Naive thymus-derived CD8-positive, alpha-beta T cell (primary cell): ENCODE data around the gene SLC35F3. TPM values are rescaled to one million over a fixed set of nuclear protein-coding genes. Genes with fewer than 3 reads are reported as not detected.
A peak's percentile ranks its signal among the peaks of the same experiment; 100 is the strongest.
"Not testable (repeated sequence)": the region's sequence is repeated elsewhere in the genome, so short reads cannot be mapped to it uniquely, and the experiment has no call there.

Source experiments
- ATAC-seq, 2 donors: fragments of 150-1000 bp; cut with Tn5 transposase in 1 of 2; sonication (Bioruptor Pico), chemical (Tn5 transposase) in 1 of 2; 1 replicate in 1 of 2; 2 replicates in 1 of 2; pipeline ENCODE4 v1.10.0; 2021; ENCODE audit warnings: mild to moderate bottlenecking in 2 of 2, moderate library complexity in 2 of 2
- POLR2A ChIA-PET: fragments of 350-600 bp; sonication (Branson Sonifier 250); formaldehyde crosslinking; loops from one replicate; lab custom pipeline; 2021; ENCODE audit warnings: antibody characterized with exemption; lab: Charles Lee
- DNase-seq, 10 donors: peaks; one replicate each; pipeline versions ENCODE4 v3.0.0 to v3.0.0-alpha.2; 2020 to 2022
- H3K27ac Mint-ChIP-seq, 10 donors: one replicate each; pipeline ENCODE4 v1.8.0; 2020 to 2022; ENCODE audit warnings: mild to moderate bottlenecking in 10 of 10, mixed read lengths in 10 of 10, moderate library complexity in 4 of 10, inconsistent platforms in 1 of 10
- H3K27me3 Mint-ChIP-seq, 5 donors: one replicate each; pipeline ENCODE4 v1.8.0; 2021 to 2022; ENCODE audit warnings: mixed read lengths in 5 of 5
- H3K36me3 Mint-ChIP-seq, 3 donors: one replicate each; pipeline ENCODE4 v1.8.0; 2020 to 2022; ENCODE audit warnings: mixed read lengths in 3 of 3, mild to moderate bottlenecking in 2 of 3, inconsistent platforms in 1 of 3
- H3K4me1 Mint-ChIP-seq, 4 donors: one replicate each; pipeline ENCODE4 v1.8.0; 2021 to 2022; ENCODE audit warnings: mixed read lengths in 4 of 4
- H3K4me3 Mint-ChIP-seq, 10 donors: one replicate each; pipeline ENCODE4 v1.8.0; 2020 to 2022; ENCODE audit warnings: mild to moderate bottlenecking in 10 of 10, mixed read lengths in 10 of 10, moderate library complexity in 6 of 10, inconsistent platforms in 1 of 10
- H3K9me3 Mint-ChIP-seq, 9 donors: one replicate each; pipeline ENCODE4 v1.8.0; 2020 to 2022; ENCODE audit warnings: mixed read lengths in 9 of 9, mild to moderate bottlenecking in 3 of 9, inconsistent platforms in 1 of 9, moderate library complexity in 1 of 9
- polyA plus RNA-seq, 3 donors: library from polyadenylated mRNA; unstranded; fragments of 300-500 nt; fragmentation: Illumina TruSeq; gene quantifications; one replicate each; pipeline ENCODE4 v1.2.3, GENCODE V29; 2021
- total RNA-seq, 8 experiments: library from RNA in 2 of 8; stranded (reverse) in 2 of 8; gene quantifications; one replicate each; pipeline ENCODE4 v1.2.3 and lab custom pipeline; 2021 to 2026

The SLC35F3 gene
- total and polyA plus RNA-seq, 5 experiments from 2014 or later: 0.06 to 0.63 (median 0.33) TPM; not detected in 1

DNA sequence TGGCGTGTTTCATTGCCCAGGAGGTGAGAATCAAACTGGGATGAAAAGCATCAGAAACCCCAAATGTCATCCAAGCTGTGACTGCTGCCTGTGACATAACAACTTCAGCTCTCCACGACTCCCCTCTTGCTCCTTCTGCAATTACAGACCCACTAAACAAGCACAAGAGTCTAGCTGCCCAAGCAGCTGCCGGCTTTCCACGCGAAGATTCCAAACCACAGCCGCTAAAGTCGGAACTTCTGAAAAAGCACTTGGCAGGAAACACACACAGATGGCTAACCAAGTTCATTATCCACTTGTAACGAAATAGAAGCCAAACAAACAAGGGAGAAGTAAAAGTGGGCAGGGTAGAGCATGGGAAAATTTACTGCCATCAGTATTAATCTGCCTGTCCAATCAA lies 198.1 kb downstream of the SLC35F3 start:
- no peak for ATAC-seq
- H3K36me3 Mint-ChIP-seq: no peaks in the 10 kb centered on the region
- no peaks in the 10 kb centered on the region for H3K9me3 Mint-ChIP-seq
- peaks cover 14 to 25% (median 22%) of the 10 kb centered on the region in 5 donors for H3K27me3 Mint-ChIP-seq
- H3K4me1 Mint-ChIP-seq: no peaks in the 10 kb centered on the region
- no peak for DNase-seq
- no peak overlapping the region for H3K27ac Mint-ChIP-seq
- no peak overlapping the region for H3K4me3 Mint-ChIP-seq
- POLR2A ChIA-PET: no interaction called here

- H3K4me3 Mint-ChIP-seq: no peak overlapping the region
- POLR2A ChIA-PET: no interaction called here
- H3K9me3 Mint-ChIP-seq: no peaks in the 10 kb centered on the region
- DNase-seq: no peak
- no peaks in the 10 kb centered on the region for H3K36me3 Mint-ChIP-seq
- no peaks in the 10 kb centered on the region for H3K4me1 Mint-ChIP-seq
- peaks cover 14 to 25% (median 22%) of the 10 kb centered on the region in 5 donors for H3K27me3 Mint-ChIP-seq
- no peak for ATAC-seq
- H3K27ac Mint-ChIP-seq: no peak overlapping the region
These were observed 198.7 kb downstream of the SLC35F3 start for GRCh38 chr1:234103198-234103597.

GRCh38 chr1:234106032-234106431 lies 201.6 kb downstream of the SLC35F3 start:
- Mint-ChIP-seq H3K4me3 (no peak overlapping the region), H3K27ac (no peak overlapping the region), H3K36me3 (no peaks in the 10 kb centered on the region), H3K9me3 (no peaks in the 10 kb centered on the region), H3K4me1 (no peaks in the 10 kb centered on the region), H3K27me3 (peaks cover 12 to 28% (median 17%) of the 10 kb centered on the region in 5 donors)
- POLR2A ChIA-PET: no interaction called here
- DNase-seq (no peak), ATAC-seq (no peak)

DNA sequence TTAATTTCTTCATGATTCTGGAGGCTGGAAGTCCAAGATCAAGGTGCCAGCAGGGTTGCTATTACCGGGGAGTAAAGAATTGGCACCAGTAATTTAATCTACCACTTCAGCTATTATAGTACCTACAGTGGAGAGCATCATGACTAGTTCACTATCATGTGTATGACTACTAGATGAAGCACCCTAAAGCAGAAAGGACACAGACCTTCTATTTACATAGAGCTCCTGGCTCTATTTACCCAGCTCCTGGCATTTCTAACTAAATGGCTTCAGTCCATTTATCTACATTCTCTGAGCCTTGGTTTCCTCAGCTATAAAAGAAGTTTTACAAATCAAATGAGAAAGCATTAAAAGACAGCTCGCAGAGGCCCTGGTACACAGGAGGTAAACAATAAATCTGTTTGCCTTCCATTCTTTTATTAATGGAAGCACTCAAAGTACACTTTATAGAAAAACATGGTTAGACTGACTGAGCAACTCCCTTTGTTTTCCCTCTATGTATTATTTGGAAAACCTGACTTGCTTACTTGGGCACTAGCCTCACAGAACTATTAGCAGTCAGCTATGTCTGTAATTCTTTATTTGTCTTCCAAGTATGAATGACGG lies 203.0 kb downstream of the SLC35F3 start:
- Mint-ChIP-seq H3K36me3 (no peaks in the 10 kb centered on the region), H3K27ac (no peak overlapping the region), H3K27me3 (peaks cover 2 to 16% (median 6%) of the 10 kb centered on the region in 5 donors), H3K4me3 (no peak overlapping the region), H3K9me3 (no peaks in the 10 kb centered on the region), H3K4me1 (no peaks in the 10 kb centered on the region)
- no peak for ATAC-seq
- no peak for DNase-seq
- POLR2A ChIA-PET: no interaction called here

- DNase-seq (no peak), ATAC-seq (no peak)
- Mint-ChIP-seq H3K4me1 (no peaks in the 10 kb centered on the region), H3K4me3 (no peak overlapping the region), H3K27ac (peak overlapping the region in 1 of 10 donors; percentile 41), H3K27me3 (peaks cover 0 to 11% (median 5%) of the 10 kb centered on the region in 5 donors), H3K9me3 (no peaks in the 10 kb centered on the region), H3K36me3 (no peaks in the 10 kb centered on the region)
- POLR2A ChIA-PET: no interaction called here
These were observed 204.4 kb downstream of the SLC35F3 start for GRCh38 chr1:234108921-234109320.

- Mint-ChIP-seq H3K27me3 (peaks cover 2 to 12% (median 8%) of the 10 kb centered on the region in 5 donors), H3K27ac (no peak overlapping the region), H3K4me3 (no peak overlapping the region), H3K4me1 (peaks cover 0 to 4% (median 2%) of the 10 kb centered on the region in 4 donors), H3K36me3 (no peaks in the 10 kb centered on the region), H3K9me3 (no peaks in the 10 kb centered on the region)
- POLR2A ChIA-PET: no interaction called here
- DNase-seq (no peak), ATAC-seq (no peak)
These were observed 205.4 kb downstream of the SLC35F3 start for GRCh38 chr1:234109840-234110239.

DNA sequence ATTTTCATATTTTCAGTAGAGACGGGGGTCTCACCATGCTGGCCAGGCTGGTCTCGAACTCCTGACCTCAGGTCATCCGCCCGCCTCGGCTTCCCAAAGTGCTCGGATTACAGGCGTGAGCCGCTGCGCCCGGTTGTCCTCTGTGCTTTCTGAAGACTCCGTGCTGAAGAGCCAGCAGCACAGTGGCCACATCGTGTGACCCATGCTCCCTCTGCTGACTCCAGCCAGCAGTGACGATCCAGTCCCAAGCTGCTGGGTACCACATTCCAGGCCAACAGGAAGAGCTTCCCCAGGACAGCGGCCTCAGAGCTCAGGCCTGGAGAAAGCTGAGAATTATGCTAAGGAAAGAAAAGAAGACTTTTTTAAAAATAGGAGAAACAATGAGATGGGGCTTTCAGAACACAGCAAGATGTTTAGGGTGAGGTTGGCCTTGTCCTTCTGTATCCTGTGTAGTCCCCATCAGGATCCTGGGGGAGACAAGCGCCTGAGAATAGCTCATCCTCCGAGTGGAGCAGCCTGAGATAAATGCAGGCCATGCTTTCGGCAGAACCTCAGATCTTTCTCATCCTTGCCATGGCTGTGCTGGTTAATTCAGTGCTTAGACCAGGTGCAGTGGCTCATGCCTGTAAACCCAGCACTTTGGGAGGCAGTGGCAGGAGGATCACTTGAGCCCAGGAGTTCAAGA lies 207.1 kb downstream of the SLC35F3 start:
- H3K4me3 Mint-ChIP-seq: no peak overlapping the region
- POLR2A ChIA-PET: no interaction called here
- H3K27ac Mint-ChIP-seq: no peak overlapping the region
- DNase-seq: no peak
- ATAC-seq: no peak
- no peaks in the 10 kb centered on the region for H3K9me3 Mint-ChIP-seq
- H3K27me3 Mint-ChIP-seq: peaks cover 2 to 24% (median 17%) of the 10 kb centered on the region in 5 donors
- peaks cover 3 to 10% (median 5%) of the 10 kb centered on the region in 4 donors for H3K4me1 Mint-ChIP-seq
- H3K36me3 Mint-ChIP-seq: no peaks in the 10 kb centered on the region

DNA sequence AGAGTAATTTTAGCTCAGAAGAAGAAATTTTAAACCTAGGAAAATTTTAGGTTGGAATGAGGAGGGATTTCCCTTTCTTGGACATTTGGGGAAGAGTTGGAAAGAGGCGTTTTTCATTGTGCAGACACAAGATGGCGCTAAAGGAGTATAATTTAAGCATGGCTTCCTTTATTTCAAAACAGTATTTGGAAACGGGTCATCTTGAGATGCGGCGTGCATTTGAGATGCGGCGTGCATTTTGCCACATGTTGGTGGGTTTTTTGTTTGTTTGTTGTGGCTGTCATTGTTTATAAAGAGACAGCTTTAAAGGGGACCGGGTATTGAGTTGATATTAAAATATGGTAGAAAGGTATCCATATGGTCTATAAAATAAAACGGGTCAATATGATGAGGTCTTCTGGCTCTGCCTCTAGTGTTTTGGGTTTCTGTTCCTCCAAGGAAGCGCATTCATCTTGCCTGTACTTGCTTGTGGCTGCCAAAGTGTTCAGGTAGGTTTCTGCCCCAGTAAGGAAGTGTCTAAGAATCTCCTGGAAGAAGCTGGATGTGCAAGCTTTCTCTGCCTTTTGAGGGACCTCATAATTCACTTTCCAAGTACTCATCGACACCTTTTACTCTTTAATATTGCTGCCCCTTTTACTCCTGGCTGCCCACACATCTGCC lies 210.3 kb downstream of the SLC35F3 start:
- no peak overlapping the region for H3K27ac Mint-ChIP-seq

DNA sequence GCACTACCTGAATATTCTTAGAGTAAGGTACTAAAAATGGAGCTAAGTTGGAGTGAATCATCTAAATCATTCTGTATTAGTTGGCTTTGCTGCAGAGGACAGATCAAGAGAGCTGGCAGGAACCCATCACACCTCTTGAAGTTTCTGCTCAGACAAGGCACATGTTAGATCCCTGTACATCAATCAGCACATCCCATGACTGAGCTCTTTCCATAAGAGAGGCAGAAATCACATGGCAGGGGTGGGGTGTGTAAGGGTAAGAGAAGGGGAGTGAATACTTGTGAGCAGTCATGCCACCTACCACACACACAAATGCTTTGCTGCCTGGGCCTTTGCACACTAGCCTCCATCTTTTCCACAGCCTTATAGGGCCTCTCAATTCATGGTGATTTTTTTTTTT lies 214.4 kb downstream of the SLC35F3 start:
- DNase-seq: no peak
- no peak for ATAC-seq
- H3K36me3 Mint-ChIP-seq: no peaks in the 10 kb centered on the region
- H3K27ac Mint-ChIP-seq: no peak overlapping the region
- POLR2A ChIA-PET: no interaction called here
- no peak overlapping the region for H3K4me3 Mint-ChIP-seq
- peaks cover 3 to 10% (median 5%) of the 10 kb centered on the region in 4 donors for H3K4me1 Mint-ChIP-seq
- peaks cover 0 to 5% (median 0%) of the 10 kb centered on the region in 9 donors for H3K9me3 Mint-ChIP-seq
- H3K27me3 Mint-ChIP-seq: peaks cover 2 to 17% (median 11%) of the 10 kb centered on the region in 5 donors

More for the DNA sequence above, 210.3 kb downstream of the SLC35F3 start:
- Mint-ChIP-seq H3K4me3 (peak overlapping the region in 8 of 10 donors; percentile 30 to 70 (median 57)), H3K4me1 (peaks cover 3 to 10% (median 5%) of the 10 kb centered on the region in 4 donors), H3K27me3 (peaks cover 4 to 20% (median 15%) of the 10 kb centered on the region in 5 donors), H3K9me3 (no peaks in the 10 kb centered on the region), H3K36me3 (no peaks in the 10 kb centered on the region)
- POLR2A ChIA-PET: no interaction called here
- ATAC-seq (no peak), DNase-seq (peak in 4 of 10 donors; percentile 5 to 41 (median 24))

DNA sequence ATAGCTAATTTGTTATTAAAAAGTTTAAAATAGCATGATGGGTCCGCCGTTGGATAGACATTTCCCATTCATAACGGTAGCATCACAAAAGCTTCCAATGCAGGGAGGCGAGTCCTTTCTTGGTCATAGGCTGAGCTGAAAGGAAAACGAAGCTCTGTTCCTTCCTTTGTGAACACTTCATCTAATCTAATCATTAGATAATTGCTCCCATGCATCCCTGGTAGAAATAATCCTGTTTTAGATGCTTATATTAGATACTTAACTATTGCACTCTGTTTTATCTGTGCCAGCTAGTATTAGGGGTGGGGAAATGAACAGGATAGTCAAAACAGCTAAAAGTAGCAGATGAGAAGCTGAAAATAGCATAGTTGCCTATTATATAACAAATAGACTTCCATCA lies 215.0 kb downstream of the SLC35F3 start:
- POLR2A ChIA-PET: no interaction called here
- H3K4me3 Mint-ChIP-seq: no peak overlapping the region

GRCh38 chr1:234120327-234120944 lies 216.0 kb downstream of the SLC35F3 start:
- Mint-ChIP-seq H3K27ac (no peak overlapping the region), H3K9me3 (peaks cover 0 to 5% (median 0%) of the 10 kb centered on the region in 9 donors), H3K4me3 (no peak overlapping the region), H3K27me3 (peaks cover 4 to 15% (median 12%) of the 10 kb centered on the region in 5 donors), H3K4me1 (no peaks in the 10 kb centered on the region), H3K36me3 (no peaks in the 10 kb centered on the region)
- ATAC-seq: no peak
- DNase-seq: no peak
- POLR2A ChIA-PET: no interaction called here

More for the DNA sequence above, 215.0 kb downstream of the SLC35F3 start:
- H3K9me3 Mint-ChIP-seq: peaks cover 0 to 5% (median 0%) of the 10 kb centered on the region in 9 donors
- H3K27me3 Mint-ChIP-seq: peaks cover 2 to 17% (median 13%) of the 10 kb centered on the region in 5 donors
- no peak for ATAC-seq
- no peak for DNase-seq
- no peaks in the 10 kb centered on the region for H3K36me3 Mint-ChIP-seq
- peaks cover 3 to 10% (median 5%) of the 10 kb centered on the region in 4 donors for H3K4me1 Mint-ChIP-seq
- no peak overlapping the region for H3K27ac Mint-ChIP-seq

- H3K4me1 Mint-ChIP-seq, H3K4me3 Mint-ChIP-seq, ATAC-seq, POLR2A ChIA-PET, DNase-seq, H3K9me3 Mint-ChIP-seq, H3K36me3 Mint-ChIP-seq, H3K27ac Mint-ChIP-seq: not testable (repeated sequence)
- peaks cover 0 to 25% (median 21%) of the 10 kb centered on the region in 5 donors for H3K27me3 Mint-ChIP-seq
These were observed 217.2 kb downstream of the SLC35F3 start for GRCh38 chr1:234121659-234122058.
